Cardiac muscle cell (in vitro differentiated cells and primary cell): Measurements from ENCODE around the gene GPC5. TPM values are rescaled to one million over a fixed set of nuclear protein-coding genes. Genes with fewer than 3 reads are reported as not detected.

Experiments
- DNase-seq, 2 donors: peaks; one replicate each; pipeline versions ENCODE4 v3.0.0 to v3.0.0-alpha.2; 2010 to 2017; ENCODE audit warnings: low read depth in 1 of 2, low spot score in 1 of 2
- H3K27ac ChIP-seq: fragments of 200-600 bp; sonication (generic); 2 replicates; pipeline ENCODE4 v1.5.1; 2016
- H3K27me3 ChIP-seq: fragments of 200-600 bp; sonication (generic); 2 replicates; pipeline ENCODE4 v1.6.0; 2016; ENCODE audit warnings: control low read depth
- H3K36me3 ChIP-seq: fragments of 200-600 bp; sonication (generic); 2 replicates; pipeline ENCODE4 v1.5.1; 2016; ENCODE audit warnings: control low read depth
- H3K4me1 ChIP-seq: fragments of 200-600 bp; sonication (generic); 2 replicates; pipeline ENCODE4 v1.8.1; 2017; ENCODE audit warnings: low read depth, mild to moderate bottlenecking, mixed run types
- H3K4me3 ChIP-seq: fragments of 200-600 bp; sonication (generic); 2 replicates; pipeline ENCODE4 v1.5.1; 2016; ENCODE audit warnings: mild to moderate bottlenecking
- H3K9me3 ChIP-seq: fragments of 200-600 bp; sonication (generic); 2 replicates; pipeline ENCODE4 v1.5.1; 2017; ENCODE audit warnings: low read depth, mild to moderate bottlenecking, control low read depth
- polyA plus RNA-seq: library from polyadenylated mRNA; unstranded; fragments of >200 nt; fragmentation: Nextera tagmentation; extraction: Ambion mirVana; gene quantifications from 2 replicates; pipeline ENCODE4 v1.2.1, GENCODE V29; 2016
- total RNA-seq: library from RNA; depleted of rRNA; stranded (reverse); fragments of >200 nt; gene quantifications from 2 replicates; pipeline ENCODE4 v1.2.3, GENCODE V29; 2016
- TF ChIP-seq, protein P1 (sequence below): IDR thresholded peaks from 2 replicates; pipeline ENCODE4 v1.5.1; 2012; ENCODE audit warnings: low read depth, mild to moderate bottlenecking, low read length

Gene GPC5
- total and polyA plus RNA-seq, 2 experiments from 2014 or later: 0.97 to 3.3 TPM

DNA sequence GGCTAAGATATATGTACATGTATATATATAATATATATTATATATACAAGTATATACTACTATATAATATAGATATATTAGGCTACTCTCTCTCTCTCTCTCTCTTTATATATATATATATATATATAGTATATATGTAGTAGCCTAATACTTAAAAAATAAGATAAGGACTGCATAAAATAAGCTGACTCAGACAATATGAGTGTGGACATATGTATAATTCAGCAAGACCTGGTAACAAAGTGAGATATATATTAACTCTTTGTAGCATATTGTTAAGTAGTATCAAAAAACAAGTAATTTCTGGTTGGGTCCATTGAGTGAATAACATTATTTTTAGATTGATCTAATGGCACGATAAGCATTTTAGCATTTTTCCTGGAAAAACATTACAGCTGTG lies 509.0 kb downstream of the GPC5 start:
- Histone ChIP-seq H3K9me3 (no peaks in the 10 kb centered on the region), H3K4me1 (no peaks in the 10 kb centered on the region), H3K36me3 (no peaks in the 10 kb centered on the region), H3K27me3 (no peaks in the 10 kb centered on the region), H3K4me3 (no peak overlapping the region), H3K27ac (no peak overlapping the region)
- DNase-seq: no peak
- TF ChIP-seq, protein P1, sequence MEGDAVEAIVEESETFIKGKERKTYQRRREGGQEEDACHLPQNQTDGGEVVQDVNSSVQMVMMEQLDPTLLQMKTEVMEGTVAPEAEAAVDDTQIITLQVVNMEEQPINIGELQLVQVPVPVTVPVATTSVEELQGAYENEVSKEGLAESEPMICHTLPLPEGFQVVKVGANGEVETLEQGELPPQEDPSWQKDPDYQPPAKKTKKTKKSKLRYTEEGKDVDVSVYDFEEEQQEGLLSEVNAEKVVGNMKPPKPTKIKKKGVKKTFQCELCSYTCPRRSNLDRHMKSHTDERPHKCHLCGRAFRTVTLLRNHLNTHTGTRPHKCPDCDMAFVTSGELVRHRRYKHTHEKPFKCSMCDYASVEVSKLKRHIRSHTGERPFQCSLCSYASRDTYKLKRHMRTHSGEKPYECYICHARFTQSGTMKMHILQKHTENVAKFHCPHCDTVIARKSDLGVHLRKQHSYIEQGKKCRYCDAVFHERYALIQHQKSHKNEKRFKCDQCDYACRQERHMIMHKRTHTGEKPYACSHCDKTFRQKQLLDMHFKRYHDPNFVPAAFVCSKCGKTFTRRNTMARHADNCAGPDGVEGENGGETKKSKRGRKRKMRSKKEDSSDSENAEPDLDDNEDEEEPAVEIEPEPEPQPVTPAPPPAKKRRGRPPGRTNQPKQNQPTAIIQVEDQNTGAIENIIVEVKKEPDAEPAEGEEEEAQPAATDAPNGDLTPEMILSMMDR: no peak

DNA sequence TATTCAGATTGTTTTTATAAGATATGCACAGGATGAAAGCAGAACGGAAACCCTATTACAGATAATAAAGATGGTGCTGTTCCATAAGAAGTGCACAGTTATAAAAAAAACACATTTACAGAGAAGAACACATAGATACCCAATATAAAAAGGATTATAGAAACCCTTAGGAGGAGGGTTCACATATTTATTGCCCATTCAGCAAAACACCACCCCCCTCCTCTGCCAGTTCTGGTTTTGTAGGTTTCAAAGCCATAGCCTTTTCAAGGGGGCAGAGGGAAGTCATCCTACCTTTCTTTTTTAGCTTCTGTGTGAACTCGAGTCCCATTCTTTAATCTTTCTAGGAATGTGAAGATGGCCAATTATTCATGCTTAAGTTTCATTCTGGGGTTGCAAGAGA lies 511.2 kb downstream of the GPC5 start:
- DNase-seq: no peak
- Histone ChIP-seq H3K4me1 (no peaks in the 10 kb centered on the region), H3K27me3 (no peaks in the 10 kb centered on the region), H3K4me3 (no peak overlapping the region), H3K27ac (no peak overlapping the region), H3K9me3 (no peaks in the 10 kb centered on the region), H3K36me3 (no peaks in the 10 kb centered on the region)
- TF ChIP-seq, protein P1: no peak

DNA sequence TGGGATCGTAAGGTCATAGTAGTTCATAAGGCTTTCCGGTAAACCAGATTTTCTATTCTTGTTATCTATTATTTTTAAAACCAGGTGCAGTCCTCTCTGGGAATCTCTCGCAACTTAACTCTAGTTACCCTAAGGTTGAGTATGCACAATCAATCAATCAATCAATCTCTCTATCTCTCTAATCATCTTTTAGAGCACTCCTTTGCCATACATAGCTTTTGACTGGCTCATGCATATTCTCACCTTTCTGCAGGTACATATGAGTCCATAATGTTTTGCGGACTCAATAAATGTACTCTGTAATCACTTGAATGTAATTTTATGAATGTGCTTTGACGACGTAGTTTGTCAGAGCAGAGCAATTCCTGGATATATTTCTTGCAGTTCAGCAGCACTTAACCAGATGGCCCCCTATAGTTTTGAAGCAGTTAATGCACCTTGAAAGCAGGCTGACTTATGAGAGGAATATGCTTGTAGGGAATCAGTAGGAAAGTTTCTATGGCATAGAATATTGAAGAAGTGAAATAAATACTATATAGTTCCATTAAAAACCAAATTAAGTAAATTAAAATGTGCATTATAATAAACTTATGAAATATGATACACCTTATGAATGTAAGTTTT lies 524.7 kb downstream of the GPC5 start:
- Histone ChIP-seq H3K9me3 (no peaks in the 10 kb centered on the region), H3K36me3 (no peaks in the 10 kb centered on the region), H3K4me1 (no peaks in the 10 kb centered on the region), H3K27ac (no peak overlapping the region), H3K27me3 (no peaks in the 10 kb centered on the region), H3K4me3 (no peak overlapping the region)
- TF ChIP-seq, protein P1: peak; percentile 25
- DNase-seq: peak; percentile 16 to 40

DNA sequence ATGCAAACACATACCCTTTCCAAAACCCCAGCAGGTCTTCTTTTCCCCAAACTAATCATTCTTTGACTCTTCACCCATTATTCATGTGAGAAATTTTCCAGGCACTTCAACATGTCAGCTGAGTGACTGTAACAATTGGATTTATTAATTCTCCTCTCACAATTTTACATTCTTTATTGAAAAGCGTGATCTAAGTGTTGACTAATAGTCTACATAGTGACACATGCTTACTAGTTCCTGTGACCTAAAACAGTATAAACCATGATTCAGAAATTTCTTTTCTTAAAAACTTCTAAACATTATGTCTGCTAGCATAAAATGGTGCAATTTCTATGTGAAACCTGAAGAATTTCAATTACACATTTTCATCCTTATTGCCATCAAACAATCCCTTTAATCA lies 532.3 kb downstream of the GPC5 start:
- Histone ChIP-seq H3K36me3 (no peaks in the 10 kb centered on the region), H3K4me3 (no peak overlapping the region), H3K4me1 (no peaks in the 10 kb centered on the region), H3K9me3 (no peaks in the 10 kb centered on the region), H3K27me3 (no peaks in the 10 kb centered on the region), H3K27ac (no peak overlapping the region)
- TF ChIP-seq, protein P1: no peak
- no peak for DNase-seq

DNA sequence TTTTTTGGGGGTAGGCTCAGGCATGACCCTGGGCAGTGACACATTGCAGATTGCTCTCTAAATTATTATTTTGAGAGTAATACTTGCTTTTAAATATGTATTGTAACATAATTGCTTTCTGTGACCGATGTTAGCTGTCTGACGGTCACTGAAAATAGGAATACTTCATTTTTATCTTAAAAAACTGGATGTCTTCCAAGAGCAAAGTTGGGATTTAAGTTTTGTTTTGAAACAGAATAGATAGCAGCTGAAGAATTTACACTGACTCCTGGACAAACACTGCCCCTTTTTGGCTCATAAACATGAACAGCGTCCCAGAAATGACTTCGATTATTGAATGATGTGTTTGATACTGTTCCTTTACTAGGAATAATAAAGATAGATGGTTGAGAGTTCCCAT lies 535.9 kb downstream of the GPC5 start:
- Histone ChIP-seq H3K4me1 (no peaks in the 10 kb centered on the region), H3K27ac (no peak overlapping the region), H3K36me3 (no peaks in the 10 kb centered on the region), H3K9me3 (no peaks in the 10 kb centered on the region), H3K4me3 (no peak overlapping the region), H3K27me3 (no peaks in the 10 kb centered on the region)
- DNase-seq: peak in 1 of 2 donors; percentile 32
- TF ChIP-seq, protein P1: no peak
